GM18951 (cell line): ENCODE results near the gene ACADVL.
"Not testable (repeated sequence)": the region's sequence is repeated elsewhere in the genome, so short reads cannot be mapped to it uniquely, and the experiment has no call there.

ENCODE experiments used
- POLR2A ChIP-seq: IDR thresholded peaks from 4 replicates; pipeline ENCODE4 v1.6.1; 2011; ENCODE audit warnings: mild to moderate bottlenecking; ENCODE audit not compliant: insufficient read length, insufficient read depth; ENCODE audit errors: extremely low read depth
- in situ Hi-C: fragments of 300-500 bp; cut with MboI; formaldehyde crosslinking; loops from one replicate; pipeline ENCODE4 v1.12.0; 2022; ENCODE audit warnings: low sequenced_read_pairs, mixed read lengths, inconsistent platforms; ENCODE audit not compliant: unreplicated experiment

ACADVL gene

GRCh38 chr17:7239091-7240027 is 19.6 kb downstream of the ACADVL start, which contains the start of gene PHF23:
TSS of gene PHF23 (minus strand) at chr17:7239457. CDS start at chr17:7239279, 178 bp downstream.
- peak; percentile 42 for TF ChIP-seq POLR2A
- in situ Hi-C loops, result no loop called here

GRCh38 chr17:7240375-7240774 is 20.6 kb downstream of the ACADVL start:
- no peak for TF ChIP-seq POLR2A
- in situ Hi-C loops, result no loop called here

- in situ Hi-C loops, result no loop called here
- no peak for TF ChIP-seq POLR2A
These were observed 21.5 kb downstream of the ACADVL start for GRCh38 chr17:7241090-7241733.

GRCh38 chr17:7241783-7242716 is 22.3 kb downstream of the ACADVL start, which contains the start of gene GABARAP:
TSS of gene GABARAP (minus strand) at chr17:7242449. CDS start at chr17:7242330, 119 bp downstream.
- in situ Hi-C loops, result no loop called here
- peak; percentile 68 for TF ChIP-seq POLR2A

GRCh38 chr17:7242717-7243452 is 23.1 kb downstream of the ACADVL start:
- peak; percentile 58 for TF ChIP-seq POLR2A
- in situ Hi-C loops, result no loop called here

- in situ Hi-C loops, result no loop called here
- no peak for TF ChIP-seq POLR2A
These were observed 23.7 kb downstream of the ACADVL start for GRCh38 chr17:7243453-7243729.

GRCh38 chr17:7243838-7244237 is 24.1 kb downstream of the ACADVL start:
- in situ Hi-C loops, result not testable (repeated sequence)

GRCh38 chr17:7246779-7247178 is 27.0 kb downstream of the ACADVL start:
- in situ Hi-C loops, result no loop called here
- no peak for TF ChIP-seq POLR2A

- in situ Hi-C loops, result no loop called here
- TF ChIP-seq POLR2A, result no peak
These were observed 29.1 kb downstream of the ACADVL start for GRCh38 chr17:7248796-7249195.

- in situ Hi-C loops, result no loop called here
- TF ChIP-seq POLR2A, result no peak
These were observed 29.5 kb downstream of the ACADVL start for GRCh38 chr17:7249214-7249613.

- no peak for TF ChIP-seq POLR2A
- in situ Hi-C loops, result no loop called here
These were observed 30.1 kb downstream of the ACADVL start for GRCh38 chr17:7249830-7250229.

- in situ Hi-C loops, result no loop called here
- no peak for TF ChIP-seq POLR2A
These were observed 31.2 kb downstream of the ACADVL start for GRCh38 chr17:7250695-7251627.
